Activated naive CD8-positive, alpha-beta T cell treated with anti-CD3 and anti-CD28 coated beads, Interleukin-2, amount 50 U/mL, for 16 hours (primary cell): Measurements from ENCODE around the gene OR6C75.
"Not testable (repeated sequence)": the region's sequence is repeated elsewhere in the genome, so short reads cannot be mapped to it uniquely, and the experiment has no call there.

ENCODE experiments used
- DNase-seq: peaks from one replicate; pipeline ENCODE4 v3.0.0-alpha.2; 2020; ENCODE audit warnings: low read depth, low spot score

Gene OR6C75

DNA sequence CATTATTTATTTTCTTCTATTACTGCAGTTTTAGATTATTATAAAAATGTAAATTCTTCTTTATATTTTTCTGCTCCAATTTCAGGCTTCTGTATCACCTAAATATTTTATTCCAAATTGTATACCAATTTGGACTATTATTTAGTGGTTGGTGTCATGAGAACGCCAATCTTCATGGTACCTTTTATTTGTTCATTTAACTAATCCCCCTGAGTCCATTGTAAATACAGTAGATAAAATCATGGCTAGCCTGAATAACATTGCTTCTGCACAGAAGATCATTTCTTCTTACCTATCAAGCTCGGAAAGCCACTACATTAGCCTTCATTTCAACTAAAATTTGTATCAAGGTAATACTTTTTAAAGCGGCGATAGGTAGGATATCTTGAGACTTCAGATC is at the start of gene OR6C75:
TSS of gene OR6C75 (plus strand) at position 301 of the 400 bp plus-strand sequence. CDS start 2,136 bp downstream, outside the sequence.
- no peak for DNase-seq

DNA sequence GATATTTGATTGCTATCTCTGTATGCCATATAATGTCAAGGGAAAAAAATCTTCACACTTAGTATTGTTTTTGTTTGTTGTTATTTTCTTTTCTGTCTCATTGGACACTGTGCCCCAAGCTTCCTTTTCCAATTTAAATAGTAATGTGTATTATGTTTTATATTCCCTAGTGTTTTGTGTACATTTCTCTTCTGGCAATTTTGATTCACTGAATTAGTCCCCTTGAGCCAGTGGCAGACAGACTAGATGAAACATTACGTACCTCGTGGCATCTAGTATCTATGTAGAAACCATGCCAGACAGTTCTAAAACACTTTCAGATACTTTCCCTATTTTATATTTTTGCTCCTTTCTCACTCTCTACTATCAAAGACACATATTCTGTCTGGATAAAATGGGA is 48.7 kb upstream of the OR6C75 start, which contains the start of gene OR6C1:
TSS of gene OR6C1 (plus strand) at position 301 of the 400 bp plus-strand sequence. CDS start 6,257 bp downstream, outside the sequence.
- no peak for DNase-seq

DNA sequence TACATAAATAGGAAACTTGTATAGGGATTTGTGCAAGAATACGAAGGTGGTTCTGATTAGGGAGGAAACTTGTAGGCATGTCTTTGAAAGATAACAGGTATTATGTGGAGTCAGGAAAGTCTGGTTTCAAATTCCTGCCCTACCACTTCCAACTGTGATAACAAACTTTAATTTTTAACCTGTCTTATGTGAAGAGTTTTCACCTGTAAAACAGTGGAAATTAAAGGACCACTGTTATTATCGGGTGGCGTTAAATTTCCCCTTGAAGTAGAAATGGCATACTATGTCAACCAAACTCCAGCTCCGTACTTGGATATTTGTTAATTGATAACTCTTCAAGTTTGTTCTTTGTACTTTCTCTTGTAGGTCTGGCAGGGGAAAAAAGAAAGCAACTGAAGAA is 42.6 kb upstream of the OR6C75 start:
- no peak for DNase-seq

DNA sequence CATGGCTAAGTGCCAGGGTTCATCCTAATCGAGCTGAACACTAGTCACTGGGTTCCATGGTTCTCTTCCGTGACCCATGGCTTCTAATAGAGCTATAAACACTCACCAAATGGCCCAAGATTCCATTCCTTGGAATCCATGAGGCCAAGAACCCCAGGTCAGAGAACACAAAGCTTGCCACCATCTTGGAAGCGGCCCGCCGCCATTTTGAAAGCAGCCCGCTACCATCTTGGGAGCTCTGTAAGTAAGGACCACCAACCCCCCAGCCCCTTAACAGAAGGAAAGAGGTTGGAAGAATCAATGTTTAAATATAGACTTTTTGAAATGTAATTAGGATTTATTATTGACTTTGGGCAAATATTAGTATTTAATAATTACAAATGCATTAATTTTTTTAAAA is 37.0 kb upstream of the OR6C75 start:
- not testable (repeated sequence) for DNase-seq

DNA sequence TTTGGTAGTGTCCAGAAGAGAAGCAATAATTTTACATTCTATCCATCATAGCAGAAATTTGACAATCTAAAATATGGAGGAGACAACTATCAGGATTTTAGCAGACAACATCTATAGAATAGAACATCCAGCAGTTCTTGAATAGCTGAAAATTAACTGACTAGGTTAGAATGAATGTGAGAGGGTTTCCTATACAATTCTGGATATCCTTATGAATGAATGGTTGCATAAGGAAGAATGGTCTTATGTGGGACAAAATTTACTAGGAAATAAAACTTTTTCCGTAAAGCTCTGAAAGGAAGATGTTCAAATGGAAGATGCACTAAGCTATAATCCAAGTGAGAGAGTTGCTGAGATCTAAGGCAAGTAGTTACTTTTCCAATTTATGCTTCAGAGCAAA is 32.3 kb upstream of the OR6C75 start, which contains the start of gene OR6C3:
TSS of gene OR6C3 (plus strand) at position 301 of the 400 bp plus-strand sequence. CDS start 955 bp downstream, outside the sequence.
- DNase-seq, result no peak

DNA sequence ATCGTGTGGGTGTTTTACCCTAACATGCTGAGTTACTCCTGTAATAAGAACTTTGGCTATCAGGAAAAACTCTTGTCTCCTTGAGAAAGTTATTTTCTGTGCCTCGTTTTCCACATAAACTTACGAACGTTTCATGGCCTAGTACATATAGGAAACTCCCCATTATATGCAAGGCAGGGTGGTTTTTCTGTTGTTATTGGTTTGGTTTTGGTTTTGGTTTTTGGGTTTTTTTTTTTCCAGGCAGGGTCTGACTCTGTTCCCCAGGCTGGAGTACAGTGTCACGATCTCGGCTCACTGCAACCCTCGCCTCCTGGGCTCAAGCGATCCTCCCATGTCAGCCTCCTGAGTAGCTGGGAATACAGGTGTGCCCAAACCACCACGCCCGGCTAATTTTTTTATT is 26.8 kb upstream of the OR6C75 start:
- no peak for DNase-seq

DNA sequence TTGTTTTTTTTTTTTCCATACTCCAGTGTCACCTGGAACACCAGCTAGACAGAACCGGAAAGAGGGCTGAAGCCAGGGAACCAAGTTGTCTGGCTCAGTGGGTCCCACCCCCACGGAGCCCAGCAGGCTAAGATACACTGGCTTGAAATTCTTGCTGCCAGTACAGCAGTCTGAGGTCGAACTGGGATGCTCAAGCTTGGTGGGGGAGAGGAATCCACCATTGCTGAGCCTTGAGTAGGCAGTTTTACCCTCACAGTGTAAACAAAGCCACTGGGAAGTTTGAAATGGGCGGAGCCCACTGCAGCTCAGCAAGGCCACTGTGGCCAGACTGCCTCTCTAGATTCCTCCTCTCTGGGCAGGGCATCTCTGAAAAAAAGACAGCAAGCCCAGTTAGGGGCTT is 7.4 kb upstream of the OR6C75 start:
- DNase-seq, result not testable (repeated sequence)

DNA sequence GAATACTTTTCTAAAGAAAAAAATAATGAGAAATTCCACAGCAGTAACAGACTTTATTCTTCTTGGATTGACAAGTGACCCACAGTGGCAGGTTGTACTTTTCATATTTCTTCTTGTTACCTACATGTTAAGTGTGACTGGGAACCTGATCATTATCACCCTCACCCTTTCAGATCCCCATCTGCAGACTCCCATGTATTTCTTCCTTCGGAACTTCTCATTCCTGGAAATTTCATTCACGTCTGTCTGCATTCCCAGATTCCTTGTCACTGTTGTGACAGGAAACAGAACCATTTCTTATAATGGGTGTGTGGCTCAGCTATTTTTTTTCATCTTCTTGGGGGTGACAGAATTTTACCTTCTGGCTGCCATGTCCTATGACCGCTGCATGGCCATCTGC is 2.3 kb downstream of the OR6C75 start:
- no peak for DNase-seq

DNA sequence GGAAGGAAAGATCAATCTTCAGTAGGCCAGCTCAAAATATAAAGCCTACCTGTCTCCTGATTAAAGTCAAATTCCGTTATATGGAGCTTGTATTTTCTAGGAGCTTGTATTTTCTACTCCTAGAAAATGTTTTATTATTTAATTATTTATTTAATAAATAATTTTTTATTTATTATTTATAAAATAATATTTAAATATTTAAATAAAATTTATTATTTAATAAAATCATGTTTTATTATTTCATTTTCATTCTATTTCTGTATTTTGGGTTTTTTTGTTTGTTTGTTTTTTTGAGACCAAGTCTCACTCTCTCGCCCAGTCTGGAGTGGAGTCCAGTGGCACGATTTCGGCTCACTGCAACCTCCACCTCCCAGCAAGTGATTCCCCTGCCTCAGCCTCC is 9.7 kb downstream of the OR6C75 start:
- no peak for DNase-seq

DNA sequence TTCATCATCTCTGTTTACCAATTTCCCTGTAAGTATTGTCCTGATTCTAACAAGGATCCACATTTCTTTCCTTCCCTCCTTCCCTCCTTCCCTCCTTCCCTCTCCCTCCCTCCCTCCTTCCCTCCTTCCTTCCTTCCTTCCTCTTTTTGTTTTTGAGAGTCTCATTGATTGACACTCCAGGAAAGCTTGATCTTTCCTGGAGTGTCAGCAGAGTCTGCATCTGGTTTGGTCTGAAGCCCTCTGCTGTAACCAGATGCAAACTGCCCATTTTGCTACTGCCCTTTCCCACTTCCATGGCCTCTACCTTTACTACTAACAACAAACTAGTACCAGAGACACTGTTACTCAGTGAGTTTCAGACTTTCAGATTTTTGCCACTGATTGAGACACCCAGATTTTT is 23.1 kb downstream of the OR6C75 start:
- no peak for DNase-seq

DNA sequence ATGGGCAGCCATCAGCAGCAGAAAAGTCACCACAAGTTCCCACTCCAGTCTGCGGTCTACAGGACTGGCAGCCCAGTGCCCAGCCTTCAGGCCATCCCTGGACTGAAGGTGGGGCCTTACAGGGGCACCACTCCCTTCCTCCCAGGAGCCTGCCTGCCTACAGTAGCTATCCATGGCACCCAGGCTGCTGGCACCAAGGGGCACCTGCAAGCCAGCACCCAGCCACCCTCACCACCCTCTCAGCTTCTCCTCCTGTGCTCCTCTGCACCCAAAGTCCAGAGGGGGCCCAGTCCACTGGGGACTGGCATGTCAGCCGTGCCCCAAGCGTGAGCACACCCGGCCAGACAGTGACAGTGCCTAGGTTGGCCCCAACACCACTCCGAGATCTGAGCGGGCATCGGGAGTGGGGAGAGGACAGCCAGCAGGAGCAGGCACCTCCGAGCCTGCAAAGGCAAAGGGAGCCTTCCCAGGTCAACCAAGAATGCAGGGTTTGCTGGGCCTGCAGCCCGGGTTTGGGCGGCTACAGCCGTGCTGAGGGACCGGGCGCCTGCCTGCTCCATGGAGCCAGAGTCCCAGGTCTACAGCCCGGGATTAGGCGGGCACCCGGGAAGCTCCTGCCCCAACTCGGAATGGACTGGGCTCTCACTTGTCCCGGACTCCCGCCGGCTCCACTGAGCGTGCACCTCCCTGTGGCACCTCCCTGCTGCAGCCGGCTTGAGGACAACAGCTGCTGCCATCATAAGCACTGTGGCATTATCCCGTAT is 29.4 kb downstream of the OR6C75 start:
- no peak for DNase-seq

DNA sequence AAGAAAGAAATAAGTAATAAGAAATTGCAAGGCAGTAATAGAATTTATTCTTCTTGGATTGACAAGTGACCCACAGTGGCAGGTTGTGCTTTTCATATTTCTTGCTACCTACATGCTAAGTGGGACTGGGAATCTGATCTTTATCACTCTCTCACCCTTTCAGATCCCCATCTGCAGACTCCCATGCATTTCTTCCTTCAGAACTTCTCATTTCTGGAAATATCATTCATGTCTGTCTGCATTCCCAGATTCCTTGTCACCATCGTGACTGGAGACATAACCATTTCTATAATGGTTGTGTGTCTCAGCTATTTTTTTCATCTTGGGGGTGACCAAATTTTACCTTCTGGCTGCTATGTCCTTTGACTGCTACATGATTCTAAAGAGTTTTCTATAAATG is 33.6 kb downstream of the OR6C75 start:
- no peak for DNase-seq

DNA sequence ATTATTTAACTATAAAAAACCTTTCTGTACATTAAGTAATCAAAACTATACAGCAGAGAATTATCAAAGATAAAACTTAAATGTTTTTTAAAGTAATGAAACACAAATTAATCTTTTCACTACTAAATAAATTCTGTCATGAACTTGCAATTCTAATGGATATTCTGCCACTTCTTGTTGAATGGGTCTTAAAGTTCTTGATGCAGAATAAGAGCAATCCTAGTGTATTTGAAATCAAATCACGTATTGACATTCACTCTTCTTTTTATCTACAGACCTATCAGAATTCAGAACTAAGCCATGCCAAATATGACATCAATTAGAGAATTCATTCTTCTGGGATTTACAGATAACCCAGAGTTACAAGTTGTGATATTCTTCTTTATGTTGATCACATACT is 37.5 kb downstream of the OR6C75 start, which contains the start of gene OR6C65:
TSS of gene OR6C65 (plus strand) at position 301 of the 400 bp plus-strand sequence. CDS start at position 301, 0 bp downstream.
- no peak for DNase-seq

DNA sequence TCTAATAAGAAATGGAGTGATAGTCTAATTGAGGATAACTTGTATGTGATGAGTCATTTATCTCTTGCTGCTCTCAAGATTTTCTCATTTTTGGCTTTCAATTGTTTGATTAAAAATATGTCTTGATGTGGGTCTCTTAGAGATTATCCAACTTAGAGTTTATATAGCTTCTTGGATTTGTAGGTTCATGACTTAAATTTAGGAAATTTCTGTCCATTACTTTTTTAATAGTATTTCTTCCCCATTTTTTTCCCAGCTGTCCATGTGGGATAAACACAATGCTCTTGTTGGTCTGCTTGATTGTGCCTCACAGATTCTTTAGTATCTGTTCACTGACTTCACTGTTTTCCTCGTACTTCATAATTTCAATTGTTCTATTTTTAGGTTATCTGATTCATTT is 45.1 kb downstream of the OR6C75 start:
- no peak for DNase-seq

DNA sequence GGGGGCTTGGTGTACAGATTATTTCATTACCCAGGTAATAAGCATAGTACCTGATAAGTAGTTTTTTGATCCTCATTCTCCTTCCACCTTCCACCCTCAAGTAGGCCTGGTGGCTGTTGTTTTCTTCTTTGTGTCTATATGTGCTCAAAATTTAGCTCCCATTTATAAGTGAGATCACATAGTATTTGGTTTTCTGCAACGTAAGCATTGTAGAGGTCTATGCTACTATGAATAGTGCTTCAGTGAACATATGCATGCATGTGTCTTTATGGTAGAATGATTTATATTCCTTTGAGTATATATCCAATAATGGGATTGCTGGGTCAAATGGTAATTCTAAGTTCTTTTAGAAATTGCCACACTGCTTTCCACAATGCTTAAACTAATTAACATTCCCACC is 46.4 kb downstream of the OR6C75 start:
- DNase-seq, result not testable (repeated sequence)

DNA sequence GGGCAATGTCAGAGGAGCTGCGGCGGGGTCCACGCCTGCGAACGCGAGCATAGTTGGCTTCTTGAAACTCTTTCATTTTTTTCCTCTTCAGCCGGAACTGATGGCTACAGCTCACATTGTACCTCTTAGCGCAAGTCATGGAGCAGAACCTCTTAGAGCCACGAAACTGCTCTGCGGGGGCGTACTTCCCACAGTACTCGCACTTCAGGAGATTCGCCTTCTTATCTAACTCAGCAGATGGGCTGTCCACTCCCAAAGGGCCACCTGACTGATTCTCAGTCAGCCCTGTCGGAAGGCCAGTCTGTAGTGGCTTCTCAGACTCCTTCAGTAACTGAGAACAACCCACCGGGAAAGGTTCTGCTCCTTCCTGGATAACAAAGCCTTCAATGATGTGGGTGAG is 49.4 kb downstream of the OR6C75 start:
- not testable (repeated sequence) for DNase-seq

DNA sequence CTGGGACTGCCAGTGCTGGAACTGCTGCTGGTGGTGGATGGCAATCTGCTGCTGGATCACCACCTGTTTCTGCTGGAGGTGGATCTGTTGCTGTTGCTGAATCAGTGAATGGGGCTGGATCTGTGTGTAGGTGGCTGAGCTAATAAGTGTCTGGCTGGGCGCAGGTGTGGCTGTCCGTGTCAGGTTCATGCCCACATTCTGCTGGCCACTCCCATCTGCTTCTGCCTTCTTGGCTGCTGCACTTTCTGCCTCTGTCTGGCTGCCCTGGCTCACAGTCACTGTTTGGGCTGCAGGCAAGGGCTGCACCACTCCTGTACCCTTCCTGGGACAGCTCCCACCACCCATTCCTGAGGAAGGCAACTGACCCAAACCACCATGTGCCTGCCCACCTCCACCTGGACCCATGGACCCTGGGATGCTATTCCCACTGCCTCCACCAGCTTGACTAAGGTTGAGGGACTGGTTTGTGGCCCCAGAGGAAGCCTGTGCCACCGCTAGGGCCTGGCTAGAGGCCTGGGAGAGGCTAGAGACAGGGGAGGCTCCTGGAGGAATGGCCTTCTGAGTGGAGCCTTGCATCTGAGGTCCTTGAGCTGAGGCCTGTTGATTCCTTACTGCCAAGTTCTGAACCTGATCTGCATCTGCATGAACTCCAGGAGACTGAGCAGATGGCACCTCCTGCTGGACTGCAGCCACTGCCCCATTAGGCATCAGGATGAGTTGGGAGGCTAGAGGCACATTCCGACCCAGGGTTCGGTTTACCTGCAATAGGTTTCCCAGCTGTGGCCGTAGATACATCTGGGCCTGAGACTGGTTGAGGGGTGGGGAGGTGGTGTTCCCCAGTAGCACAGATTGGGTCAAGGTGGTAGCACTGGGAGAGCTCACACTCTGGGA is 51.0 kb downstream of the OR6C75 start:
- not testable (repeated sequence) for DNase-seq

DNA sequence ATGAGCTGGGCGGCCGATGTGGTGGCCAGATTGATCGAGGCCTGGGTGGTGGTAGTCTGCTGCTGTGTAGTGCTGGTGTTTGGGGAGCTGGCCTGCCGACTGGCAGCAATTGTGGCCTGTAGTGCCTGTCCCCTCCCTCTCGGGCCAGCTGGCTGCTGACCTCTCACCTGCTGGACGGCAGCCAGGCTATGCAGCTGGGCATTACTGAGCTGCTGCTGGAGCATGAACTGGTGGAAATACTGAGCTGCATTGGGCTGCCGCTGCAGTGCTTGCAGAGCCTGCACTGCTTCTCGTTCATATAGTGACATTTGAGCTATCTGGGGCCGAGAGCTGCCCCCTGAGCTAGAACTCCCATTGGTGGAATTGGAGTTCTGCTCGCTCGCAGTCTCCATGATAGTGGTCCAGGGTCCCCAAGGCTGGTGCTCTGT is 51.6 kb downstream of the OR6C75 start:
- not testable (repeated sequence) for DNase-seq

DNA sequence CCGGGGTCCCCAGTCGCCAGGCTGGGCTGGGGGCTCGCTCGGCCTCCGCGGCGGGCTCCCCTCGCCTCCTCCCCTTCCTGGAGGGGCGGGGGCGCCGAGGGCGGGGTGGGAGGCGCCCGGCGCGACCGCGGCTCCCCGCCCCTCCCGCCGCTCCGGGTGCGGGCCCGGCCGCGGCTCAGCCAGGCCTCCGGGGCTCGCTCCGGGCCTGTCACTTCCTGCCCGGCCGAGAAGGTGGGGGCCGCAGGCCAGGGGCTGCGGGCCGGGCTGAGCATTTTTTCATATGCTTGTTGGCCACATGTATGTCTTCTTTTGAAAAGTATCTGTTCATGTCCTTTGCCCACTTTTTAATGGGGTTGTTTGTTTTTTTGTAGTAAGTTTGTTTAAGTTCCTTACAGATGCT is 52.1 kb downstream of the OR6C75 start:
- DNase-seq, result not testable (repeated sequence)

DNA sequence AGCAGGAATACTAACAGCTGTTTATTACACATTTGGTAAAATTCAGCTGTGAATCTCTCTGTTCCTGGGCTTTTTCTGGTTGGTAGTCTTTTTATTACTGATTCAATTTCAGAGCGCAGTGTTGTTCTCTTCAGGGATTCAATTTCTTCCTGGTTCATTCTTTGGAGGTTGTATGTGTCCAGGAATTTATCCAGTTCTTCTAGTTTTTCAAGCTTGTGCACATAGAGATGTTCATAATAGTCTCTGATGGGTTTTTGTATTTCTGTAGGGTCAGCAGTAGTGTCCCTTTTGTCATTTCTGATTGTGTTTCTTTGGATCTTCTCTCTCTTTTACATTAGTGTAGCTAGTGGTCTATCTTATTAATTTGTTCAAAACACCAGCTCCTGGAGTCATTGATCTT is 54.2 kb downstream of the OR6C75 start:
- no peak for DNase-seq
